AG04449 (cell line): ENCODE measurements around the gene NAALADL2.

Source experiments
- CTCF ChIA-PET: fragments of 350-600 bp; formaldehyde crosslinking; extraction: SDS; loops from one replicate; lab custom pipeline; 2021; ENCODE audit warnings: antibody characterized with exemption; lab: Yijun Ruan, JAX
- POLR2A ChIA-PET: fragments of 400-600, 350-600 bp; formaldehyde crosslinking; extraction: SDS; loops from one replicate; lab custom pipeline; 2020; ENCODE audit warnings: antibody characterized with exemption, inconsistent platforms; lab: Yijun Ruan, JAX
- DNase-seq: peaks from one replicate; pipeline ENCODE4 v3.0.0-alpha.2; 2010; ENCODE audit warnings: low read depth, low spot score
- H3K4me3 ChIP-seq: 2 replicates; pipeline ENCODE4 v1.5.1; 2011; ENCODE audit warnings: low read depth, mild to moderate bottlenecking, control low read depth, low read length
- TF ChIP-seq, protein P1 (sequence below): IDR thresholded peaks from one replicate; pipeline ENCODE4 v1.5.1; 2011; ENCODE audit warnings: mild to moderate bottlenecking, moderate library complexity, low read length, control low read depth, inconsistent platforms; ENCODE audit not compliant: insufficient read depth; ENCODE audit errors: missing control alignments

The NAALADL2 gene

DNA sequence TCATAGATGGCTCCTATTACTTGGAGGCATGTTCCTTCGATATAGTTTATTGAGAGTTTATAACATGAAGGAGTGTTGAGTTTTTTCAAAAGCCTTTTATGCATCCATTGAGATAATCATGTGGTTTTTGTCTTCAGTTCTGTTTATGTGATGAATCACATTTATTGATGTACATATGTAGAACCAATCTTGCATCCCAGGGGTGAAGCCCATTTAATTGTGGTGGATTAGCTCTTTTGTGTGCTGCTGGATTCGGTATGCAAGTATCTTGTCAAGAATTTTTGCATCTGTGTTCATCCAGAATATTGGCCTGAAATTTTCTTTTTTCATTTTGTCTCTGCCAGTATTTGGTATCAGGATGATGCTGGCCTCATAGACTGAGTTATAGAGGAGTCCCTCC, 81.0 kb downstream of the NAALADL2 start:
- no peak for DNase-seq
- POLR2A ChIA-PET = no interaction called here
- CTCF ChIA-PET = interaction anchor here (1.1 kb wide), 1 partner anchor 61 kb away, joined by 3 read pairs; no protein-coding TSS in a partner anchor
- TF ChIP-seq, protein P1, sequence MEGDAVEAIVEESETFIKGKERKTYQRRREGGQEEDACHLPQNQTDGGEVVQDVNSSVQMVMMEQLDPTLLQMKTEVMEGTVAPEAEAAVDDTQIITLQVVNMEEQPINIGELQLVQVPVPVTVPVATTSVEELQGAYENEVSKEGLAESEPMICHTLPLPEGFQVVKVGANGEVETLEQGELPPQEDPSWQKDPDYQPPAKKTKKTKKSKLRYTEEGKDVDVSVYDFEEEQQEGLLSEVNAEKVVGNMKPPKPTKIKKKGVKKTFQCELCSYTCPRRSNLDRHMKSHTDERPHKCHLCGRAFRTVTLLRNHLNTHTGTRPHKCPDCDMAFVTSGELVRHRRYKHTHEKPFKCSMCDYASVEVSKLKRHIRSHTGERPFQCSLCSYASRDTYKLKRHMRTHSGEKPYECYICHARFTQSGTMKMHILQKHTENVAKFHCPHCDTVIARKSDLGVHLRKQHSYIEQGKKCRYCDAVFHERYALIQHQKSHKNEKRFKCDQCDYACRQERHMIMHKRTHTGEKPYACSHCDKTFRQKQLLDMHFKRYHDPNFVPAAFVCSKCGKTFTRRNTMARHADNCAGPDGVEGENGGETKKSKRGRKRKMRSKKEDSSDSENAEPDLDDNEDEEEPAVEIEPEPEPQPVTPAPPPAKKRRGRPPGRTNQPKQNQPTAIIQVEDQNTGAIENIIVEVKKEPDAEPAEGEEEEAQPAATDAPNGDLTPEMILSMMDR = no peak
- H3K4me3 ChIP-seq = no peak overlapping the region

DNA sequence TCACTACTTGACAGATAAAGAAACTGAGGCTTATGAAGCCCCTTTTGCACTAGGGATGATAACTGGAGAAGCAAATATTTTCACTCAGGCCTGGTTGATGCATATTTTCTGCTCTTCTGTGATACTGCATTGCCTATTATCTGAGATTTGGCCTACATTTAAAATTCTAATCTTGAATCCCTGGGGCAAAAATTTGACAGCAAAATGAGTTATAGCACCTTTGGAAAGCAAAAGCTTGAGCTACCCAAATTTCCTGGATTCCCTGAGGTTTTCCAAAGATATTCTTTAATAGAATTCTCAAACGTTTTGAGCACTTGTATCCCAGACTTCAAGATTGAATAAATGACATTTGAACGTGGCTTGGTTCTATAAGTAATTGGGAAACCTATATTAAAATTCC, 86.1 kb downstream of the NAALADL2 start:
- DNase-seq = no peak
- TF ChIP-seq, protein P1 = no peak
- ChIA-PET CTCF (no interaction called here), POLR2A (no interaction called here)
- no peak overlapping the region for H3K4me3 ChIP-seq

DNA sequence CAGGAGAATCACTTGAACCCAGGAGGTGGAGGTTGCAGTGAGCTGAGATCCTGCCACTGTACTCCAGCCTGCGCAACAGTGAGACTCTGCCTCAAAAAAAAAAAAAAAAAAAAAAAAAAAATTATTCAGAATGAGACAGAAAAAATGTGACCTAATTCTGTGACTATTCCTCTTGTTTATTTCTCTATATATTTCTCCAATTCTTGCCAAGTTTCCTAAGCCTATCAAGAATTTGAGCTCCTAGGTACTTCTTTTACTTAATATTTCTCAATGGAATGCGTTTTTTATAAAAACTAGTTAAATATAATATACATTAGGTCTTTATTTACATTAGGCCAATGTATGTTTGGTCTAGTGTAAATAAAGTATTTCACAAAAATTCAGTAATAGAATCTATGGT, 86.8 kb downstream of the NAALADL2 start:
- CTCF ChIA-PET = no interaction called here

DNA sequence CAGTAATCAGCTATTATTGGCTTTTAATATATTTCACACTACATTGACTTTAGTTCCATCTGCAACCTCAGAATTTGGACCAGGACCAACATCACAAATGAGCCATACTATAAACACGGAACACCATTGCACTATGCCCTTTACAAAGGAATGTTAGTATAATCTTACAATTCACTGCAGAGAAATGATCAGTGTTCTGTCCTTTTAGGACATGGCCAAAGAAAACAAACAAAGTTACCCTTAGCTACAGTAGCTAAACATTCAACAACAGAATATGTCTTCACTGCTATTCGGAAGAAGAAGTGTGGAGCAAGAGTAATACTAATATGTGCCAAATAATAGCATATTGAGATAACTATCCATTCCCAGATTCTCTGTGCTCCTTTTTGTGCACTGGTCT, 90.4 kb downstream of the NAALADL2 start:
- POLR2A ChIA-PET = interaction anchor here (1.0 kb wide), 1 partner anchor 509 kb away, joined by 3 read pairs; no protein-coding TSS in a partner anchor
- TF ChIP-seq, protein P1 = no peak
- H3K4me3 ChIP-seq = no peak overlapping the region
- CTCF ChIA-PET = no interaction called here
- peak; percentile 97 for DNase-seq

More for the DNA sequence above, 86.8 kb downstream of the NAALADL2 start:
- no peak for DNase-seq
- no peak overlapping the region for H3K4me3 ChIP-seq
- POLR2A ChIA-PET = interaction anchor here (0.6 kb wide), 1 partner anchor 168 kb away, joined by 3 read pairs; no protein-coding TSS in a partner anchor
- TF ChIP-seq, protein P1 = no peak

DNA sequence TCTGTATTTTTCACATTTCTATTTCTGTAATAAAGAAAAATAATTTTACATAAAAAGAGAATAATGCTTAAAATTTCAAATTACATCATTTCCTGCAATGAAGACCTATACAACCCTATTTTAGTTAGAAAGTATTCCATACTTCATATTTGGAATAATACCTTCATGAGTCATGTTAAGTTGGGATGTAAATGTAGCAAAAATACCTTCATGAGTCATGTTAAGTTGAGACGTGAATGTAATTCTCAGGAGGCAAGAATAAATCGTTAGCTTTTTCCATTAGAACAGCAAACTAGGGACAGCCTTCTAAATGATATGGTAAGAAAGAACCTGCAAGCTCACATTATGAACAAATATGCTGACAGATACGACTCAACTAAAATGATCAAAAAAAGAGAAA, 91.9 kb downstream of the NAALADL2 start:
- ChIA-PET POLR2A (interaction anchor here (1.1 kb wide), 1 partner anchor 51 kb away, joined by 5 read pairs; no protein-coding TSS in a partner anchor), CTCF (no interaction called here)
- DNase-seq = peak; percentile 71
- TF ChIP-seq, protein P1 = no peak
- H3K4me3 ChIP-seq = no peak overlapping the region

DNA sequence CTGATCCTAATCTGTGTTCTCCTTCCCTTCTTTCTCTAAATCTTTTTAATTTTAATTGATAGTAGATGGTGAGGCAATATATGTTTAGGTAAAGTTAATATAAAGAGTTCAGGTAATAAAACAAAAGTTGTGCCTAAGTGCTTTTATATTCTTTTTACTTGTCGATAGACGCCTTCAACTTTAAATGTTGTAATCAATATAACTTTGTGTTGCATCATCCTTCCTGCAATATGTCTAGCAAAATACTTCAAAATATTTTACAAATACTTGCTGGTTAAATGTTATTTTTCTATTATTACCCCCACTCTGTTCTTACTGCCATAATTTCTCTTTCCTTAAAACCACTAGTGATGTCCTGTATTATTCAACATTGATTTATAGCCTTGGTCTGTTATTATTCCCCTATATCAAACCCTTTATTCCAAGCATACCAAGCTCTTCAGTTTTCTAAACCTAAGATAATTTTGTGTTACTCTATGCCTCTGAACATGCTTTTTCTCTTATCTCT, 92.4 kb downstream of the NAALADL2 start:
- CTCF ChIA-PET = no interaction called here
- no peak for DNase-seq

More for the DNA sequence above, 92.4 kb downstream of the NAALADL2 start:
- no peak overlapping the region for H3K4me3 ChIP-seq
- POLR2A ChIA-PET = interaction anchor here (1.1 kb wide), 1 partner anchor 51 kb away, joined by 5 read pairs; no protein-coding TSS in a partner anchor
- TF ChIP-seq, protein P1 = no peak
